ENCODE results near the gene COL4A3. TPM values are rescaled to one million over a fixed set of nuclear protein-coding genes. Genes with fewer than 3 reads are reported as not detected.

COL4A3 gene
- total RNA-seq, 2 experiments from 2014 or later: not detected

DNA sequence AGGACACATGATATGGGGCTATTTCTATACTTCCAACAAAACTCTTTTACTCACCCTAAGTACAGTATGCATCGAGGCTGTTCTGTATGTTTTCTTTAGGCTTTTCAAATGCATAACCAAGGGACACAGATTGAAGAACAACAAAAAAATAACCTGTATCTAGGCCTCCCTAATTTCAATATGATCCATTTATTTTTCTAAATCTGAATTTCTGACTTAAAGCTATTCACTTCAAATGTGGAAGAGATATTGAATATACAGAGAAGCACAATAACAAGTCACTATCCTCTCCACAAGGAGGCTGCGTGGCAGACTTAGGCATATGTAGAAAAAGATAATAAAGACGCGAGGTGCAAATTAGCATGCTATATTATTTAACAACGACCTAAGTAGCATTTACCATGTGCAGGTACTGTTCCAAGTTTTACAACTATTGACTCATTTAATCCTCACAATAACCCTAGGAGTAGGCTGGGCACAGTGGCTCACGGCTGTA lies 121.4 kb downstream of the COL4A3 start:
- DNase-seq: no peak
- no peaks in the 10 kb centered on the region for H3K4me1 Mint-ChIP-seq (ENCODE audit: low read depth)
- no peak overlapping the region for H3K27ac Mint-ChIP-seq
- no peak overlapping the region for H3K4me3 Mint-ChIP-seq
- no peaks in the 10 kb centered on the region for H3K36me3 Mint-ChIP-seq (ENCODE audit: low read depth)
- CTCF ChIA-PET: no interaction called here
- H3K9me3 Mint-ChIP-seq: peaks cover 3% of the 10 kb centered on the region
- H3K27me3 Mint-ChIP-seq (ENCODE audit: low read depth): no peaks in the 10 kb centered on the region
- intact Hi-C loops (cut with micrococcal nuclease): no loop called here

DNA sequence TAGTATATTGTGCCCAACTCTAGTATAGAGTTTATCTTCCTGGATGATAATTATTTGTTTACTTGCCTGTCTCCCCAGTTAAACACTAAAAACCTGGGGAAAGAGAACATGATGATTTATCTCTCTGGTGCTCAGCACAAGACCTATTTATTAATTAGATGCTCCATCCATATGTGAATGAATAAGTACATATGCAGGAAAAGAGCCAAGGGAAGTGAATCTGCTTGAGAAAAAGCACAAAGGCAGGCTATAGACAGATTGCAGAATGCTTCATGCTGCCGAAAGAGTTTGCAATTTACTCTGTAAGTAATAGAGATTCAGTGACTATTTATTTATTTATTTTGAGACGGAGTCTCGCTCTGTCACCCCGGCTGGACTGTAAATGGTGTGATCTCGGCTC lies 123.3 kb downstream of the COL4A3 start:
- Mint-ChIP-seq H3K27me3 (ENCODE audit: low read depth) (no peaks in the 10 kb centered on the region), H3K4me1 (ENCODE audit: low read depth) (no peaks in the 10 kb centered on the region), H3K4me3 (no peak overlapping the region), H3K9me3 (peaks cover 1% of the 10 kb centered on the region), H3K27ac (no peak overlapping the region), H3K36me3 (ENCODE audit: low read depth) (no peaks in the 10 kb centered on the region)
- intact Hi-C loops (cut with micrococcal nuclease): no loop called here
- CTCF ChIA-PET: interaction anchor here (0.7 kb wide), 1 partner anchor 772 kb away, joined by 3 read pairs; no protein-coding TSS in a partner anchor
- no peak for DNase-seq

DNA sequence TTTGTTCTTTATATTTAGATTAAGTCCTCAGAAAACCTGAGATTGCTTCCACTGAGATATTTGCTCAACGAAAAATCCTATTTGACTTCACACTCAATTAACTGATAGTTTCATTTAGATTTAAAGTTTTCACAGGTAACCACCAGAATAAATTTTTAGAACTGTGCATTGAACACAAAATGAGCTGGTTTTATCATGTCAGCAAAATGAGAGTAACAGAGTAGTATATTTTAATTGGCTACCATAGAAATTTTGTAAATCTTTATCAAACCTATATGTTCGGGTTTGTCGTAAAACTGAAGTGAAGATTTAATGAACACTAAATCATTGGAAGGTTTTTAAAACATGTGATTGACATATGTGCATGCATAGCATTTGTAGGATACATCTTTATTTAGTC lies 127.9 kb downstream of the COL4A3 start:
- Mint-ChIP-seq H3K4me3 (no peak overlapping the region), H3K36me3 (ENCODE audit: low read depth) (no peaks in the 10 kb centered on the region), H3K9me3 (no peaks in the 10 kb centered on the region), H3K27me3 (ENCODE audit: low read depth) (no peaks in the 10 kb centered on the region), H3K27ac (no peak overlapping the region), H3K4me1 (ENCODE audit: low read depth) (no peaks in the 10 kb centered on the region)
- CTCF ChIA-PET: interaction anchor here (0.5 kb wide), 1 partner anchor 96 kb away, joined by 3 read pairs; no protein-coding TSS in a partner anchor
- no peak for DNase-seq
- intact Hi-C loops (cut with micrococcal nuclease): no loop called here

DNA sequence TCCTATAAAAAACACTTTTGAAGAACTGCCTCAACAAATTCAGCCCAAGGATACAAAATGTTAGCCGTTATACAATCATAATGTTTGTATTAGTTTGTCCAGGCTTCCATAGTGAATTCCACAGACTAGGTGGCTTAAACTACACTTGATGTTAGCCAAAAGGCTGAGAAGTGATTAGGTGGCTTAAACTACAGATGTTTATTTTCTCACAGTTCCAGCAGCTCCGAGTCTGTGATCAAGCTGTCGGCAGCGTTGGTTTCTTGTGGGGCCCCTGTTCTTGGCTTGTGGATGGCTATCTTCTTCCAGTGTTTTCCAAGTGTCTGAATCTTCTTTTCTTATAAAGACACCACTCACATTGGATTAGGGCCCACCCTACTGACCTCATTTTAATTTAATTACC lies 129.1 kb downstream of the COL4A3 start:
- intact Hi-C loops (cut with micrococcal nuclease): no loop called here
- H3K4me3 Mint-ChIP-seq: no peak overlapping the region
- H3K9me3 Mint-ChIP-seq: no peaks in the 10 kb centered on the region
- CTCF ChIA-PET: no interaction called here
- H3K36me3 Mint-ChIP-seq (ENCODE audit: low read depth): no peaks in the 10 kb centered on the region
- no peaks in the 10 kb centered on the region for H3K27me3 Mint-ChIP-seq (ENCODE audit: low read depth)
- no peak overlapping the region for H3K27ac Mint-ChIP-seq
- no peak for DNase-seq
- no peaks in the 10 kb centered on the region for H3K4me1 Mint-ChIP-seq (ENCODE audit: low read depth)

DNA sequence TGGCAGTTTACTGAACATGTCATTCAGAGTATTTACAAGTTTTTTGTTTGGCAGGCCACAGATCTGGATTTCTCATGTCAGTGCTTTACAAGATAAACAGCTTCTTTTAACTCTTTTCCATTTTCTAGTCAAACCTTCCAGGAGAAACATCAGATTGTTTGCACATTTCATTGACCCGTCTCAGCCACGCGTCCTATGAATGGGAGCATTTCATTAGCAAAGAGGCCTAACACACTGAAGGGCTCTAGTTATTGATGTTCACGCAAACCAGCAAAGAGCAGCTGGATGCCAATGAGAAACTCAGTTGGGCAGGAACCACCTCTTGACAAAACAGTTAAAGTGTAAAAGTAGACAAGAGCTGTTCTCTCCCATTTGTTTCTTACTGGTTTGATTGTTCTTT lies 131.4 kb downstream of the COL4A3 start:
- H3K27ac Mint-ChIP-seq: no peak overlapping the region
- intact Hi-C loops (cut with micrococcal nuclease): no loop called here
- H3K9me3 Mint-ChIP-seq: no peaks in the 10 kb centered on the region
- H3K36me3 Mint-ChIP-seq (ENCODE audit: low read depth): no peaks in the 10 kb centered on the region
- H3K27me3 Mint-ChIP-seq (ENCODE audit: low read depth): no peaks in the 10 kb centered on the region
- CTCF ChIA-PET: interaction anchor here (1.4 kb wide), 1 partner anchor 57 kb away, joined by 5 read pairs; no protein-coding TSS in a partner anchor
- H3K4me3 Mint-ChIP-seq: no peak overlapping the region
- H3K4me1 Mint-ChIP-seq (ENCODE audit: low read depth): no peaks in the 10 kb centered on the region
- DNase-seq: no peak

DNA sequence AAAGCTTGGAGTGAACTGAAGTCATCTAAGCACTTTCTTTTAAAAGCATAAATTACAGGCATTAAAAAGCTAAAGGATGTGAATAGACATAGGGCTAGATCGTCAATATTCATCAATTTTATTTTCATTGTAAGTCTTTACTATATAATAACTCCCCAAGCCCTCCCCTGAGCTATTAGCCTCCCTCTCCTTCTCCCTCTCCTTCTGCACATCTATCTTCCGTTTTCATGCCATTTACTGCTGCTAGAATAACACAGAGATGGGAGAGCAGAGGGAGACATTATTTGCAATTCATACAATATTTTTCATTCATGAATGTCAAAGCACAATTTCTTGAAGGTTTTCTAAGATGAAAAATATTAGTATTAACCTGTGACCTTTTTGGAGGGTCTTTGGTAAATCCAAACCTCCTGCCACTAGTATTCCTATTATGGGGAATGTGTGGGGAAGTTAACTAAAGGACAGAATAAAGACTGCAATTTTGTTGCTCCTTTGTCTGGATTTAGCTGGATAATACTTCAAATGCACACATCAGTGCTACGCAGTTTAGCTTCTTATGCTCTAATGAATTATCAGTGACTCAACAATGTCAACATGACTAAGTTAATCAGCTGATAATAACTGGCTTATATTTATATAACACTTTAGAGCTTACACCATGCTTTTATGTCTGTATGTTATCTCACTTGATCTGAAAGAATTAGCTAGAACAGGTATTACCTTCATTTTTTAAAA lies 132.4 kb downstream of the COL4A3 start:
- CTCF ChIA-PET: interaction anchor here (1.4 kb wide), 1 partner anchor 58 kb away, joined by 5 read pairs; no protein-coding TSS in a partner anchor
- no peak overlapping the region for H3K27ac Mint-ChIP-seq
- no peaks in the 10 kb centered on the region for H3K9me3 Mint-ChIP-seq
- DNase-seq: no peak
- no peaks in the 10 kb centered on the region for H3K27me3 Mint-ChIP-seq (ENCODE audit: low read depth)
- no peaks in the 10 kb centered on the region for H3K4me1 Mint-ChIP-seq (ENCODE audit: low read depth)
- H3K36me3 Mint-ChIP-seq (ENCODE audit: low read depth): no peaks in the 10 kb centered on the region
- H3K4me3 Mint-ChIP-seq: no peak overlapping the region
- intact Hi-C loops (cut with micrococcal nuclease): no loop called here

DNA sequence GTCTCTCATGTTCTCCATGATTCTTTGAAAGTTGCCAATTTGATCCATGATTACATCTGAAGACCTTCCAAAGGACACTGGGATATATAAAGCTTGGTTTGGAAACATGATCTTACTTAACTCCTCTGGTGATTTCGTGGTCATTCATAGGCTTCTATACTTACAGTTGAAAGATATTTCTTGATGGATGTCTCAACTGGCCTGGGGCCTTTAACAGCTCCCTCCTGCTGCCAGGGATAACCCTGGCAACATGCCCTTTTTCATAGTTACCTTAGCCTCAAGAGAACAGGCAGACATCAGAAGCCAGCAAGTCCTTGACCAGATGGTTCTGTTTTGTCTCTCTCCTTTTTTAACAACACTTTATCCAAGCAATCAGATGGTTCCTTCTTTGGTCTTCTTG lies 137.1 kb downstream of the COL4A3 start:
- no peak overlapping the region for H3K4me3 Mint-ChIP-seq
- intact Hi-C loops (cut with micrococcal nuclease): no loop called here
- CTCF ChIA-PET: interaction anchor here (0.9 to 1.0 kb wide), 2 partner anchors 63 to 465 kb away, joined by 4 read pairs; no protein-coding TSS in a partner anchor
- H3K9me3 Mint-ChIP-seq: no peaks in the 10 kb centered on the region
- no peak for DNase-seq
- H3K27ac Mint-ChIP-seq: no peak overlapping the region
- no peaks in the 10 kb centered on the region for H3K27me3 Mint-ChIP-seq (ENCODE audit: low read depth)
- no peaks in the 10 kb centered on the region for H3K4me1 Mint-ChIP-seq (ENCODE audit: low read depth)
- no peaks in the 10 kb centered on the region for H3K36me3 Mint-ChIP-seq (ENCODE audit: low read depth)

DNA sequence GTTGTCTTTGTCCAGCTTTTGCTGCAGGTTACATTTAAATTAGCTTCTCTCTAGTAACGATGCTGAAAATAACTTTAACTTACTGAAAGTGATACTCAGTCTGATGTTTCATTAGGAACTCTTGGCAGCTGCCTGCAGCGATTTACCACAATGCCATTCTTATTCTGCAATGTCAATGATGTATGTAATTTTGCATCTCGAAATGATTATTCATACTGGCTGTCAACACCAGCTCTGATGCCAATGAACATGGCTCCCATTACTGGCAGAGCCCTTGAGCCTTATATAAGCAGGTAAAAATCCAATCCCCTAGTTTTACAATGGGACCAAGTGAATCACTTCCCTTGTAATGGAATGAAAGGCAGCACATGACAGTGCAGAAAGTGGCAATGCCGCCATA lies 144.4 kb downstream of the COL4A3 start:
- intact Hi-C loops (cut with micrococcal nuclease): no loop called here
- Mint-ChIP-seq H3K27me3 (ENCODE audit: low read depth) (no peaks in the 10 kb centered on the region), H3K9me3 (no peaks in the 10 kb centered on the region), H3K4me1 (ENCODE audit: low read depth) (no peaks in the 10 kb centered on the region), H3K27ac (no peak overlapping the region), H3K36me3 (ENCODE audit: low read depth) (no peaks in the 10 kb centered on the region), H3K4me3 (no peak overlapping the region)
- CTCF ChIA-PET: no interaction called here
- DNase-seq: no peak

DNA sequence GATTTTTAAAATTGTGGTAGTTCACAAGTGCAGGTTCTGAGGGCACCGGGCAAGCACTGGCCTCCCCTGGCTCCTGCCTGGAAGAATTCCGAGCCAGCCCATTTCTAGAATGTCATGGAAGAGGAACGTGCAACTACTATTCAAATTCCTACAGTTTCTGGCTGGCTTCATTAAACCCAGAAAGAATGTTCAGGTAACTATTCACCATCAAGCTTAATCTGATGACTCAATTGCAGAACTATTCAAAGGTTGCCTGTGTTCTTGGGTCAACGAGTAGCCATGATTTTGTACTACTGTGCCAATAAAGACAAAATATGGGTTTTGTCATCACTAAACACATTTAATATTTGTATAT lies 146.3 kb downstream of the COL4A3 start:
- no peak for DNase-seq
- CTCF ChIA-PET: no interaction called here
- no peaks in the 10 kb centered on the region for H3K36me3 Mint-ChIP-seq (ENCODE audit: low read depth)
- no peak overlapping the region for H3K4me3 Mint-ChIP-seq
- H3K4me1 Mint-ChIP-seq (ENCODE audit: low read depth): no peaks in the 10 kb centered on the region
- intact Hi-C loops (cut with micrococcal nuclease): no loop called here
- H3K9me3 Mint-ChIP-seq: no peaks in the 10 kb centered on the region
- H3K27ac Mint-ChIP-seq: no peak overlapping the region
- H3K27me3 Mint-ChIP-seq (ENCODE audit: low read depth): no peaks in the 10 kb centered on the region

DNA sequence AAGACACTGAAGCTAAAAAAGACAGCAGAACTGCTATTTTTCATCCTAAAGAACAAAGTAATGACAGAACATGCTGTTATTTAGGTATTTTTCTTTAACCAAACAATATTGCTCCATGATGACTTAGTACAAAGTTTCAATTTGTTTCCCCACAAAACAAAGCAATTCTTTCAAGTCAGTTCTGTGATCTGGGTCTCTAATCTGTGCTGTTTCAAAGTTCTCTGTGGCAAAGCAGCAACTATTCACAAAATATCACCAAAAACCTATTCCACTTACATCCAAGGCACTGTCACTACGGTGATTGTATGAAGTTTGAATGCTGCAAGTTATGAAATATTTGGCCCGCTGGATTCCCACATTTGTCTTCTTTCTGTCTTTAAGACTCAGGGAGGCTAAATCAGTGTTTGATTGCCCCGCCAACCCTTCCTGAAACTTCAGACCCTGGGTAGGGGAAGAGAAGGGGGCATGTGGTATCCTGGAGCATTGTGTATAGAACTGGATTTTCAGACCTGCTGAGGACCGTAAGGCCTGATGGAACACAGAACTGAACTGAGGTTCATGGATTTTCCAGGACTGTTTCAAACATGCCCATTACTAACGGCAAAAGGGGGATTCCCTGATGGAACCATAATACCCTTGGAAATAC lies 147.6 kb downstream of the COL4A3 start:
- H3K36me3 Mint-ChIP-seq (ENCODE audit: low read depth): no peaks in the 10 kb centered on the region
- no peaks in the 10 kb centered on the region for H3K27me3 Mint-ChIP-seq (ENCODE audit: low read depth)
- H3K4me3 Mint-ChIP-seq: no peak overlapping the region
- intact Hi-C loops (cut with micrococcal nuclease): no loop called here
- CTCF ChIA-PET: no interaction called here
- peaks cover under 1% of the 10 kb centered on the region for H3K9me3 Mint-ChIP-seq
- H3K27ac Mint-ChIP-seq: no peak overlapping the region
- no peaks in the 10 kb centered on the region for H3K4me1 Mint-ChIP-seq (ENCODE audit: low read depth)
- no peak for DNase-seq

DNA sequence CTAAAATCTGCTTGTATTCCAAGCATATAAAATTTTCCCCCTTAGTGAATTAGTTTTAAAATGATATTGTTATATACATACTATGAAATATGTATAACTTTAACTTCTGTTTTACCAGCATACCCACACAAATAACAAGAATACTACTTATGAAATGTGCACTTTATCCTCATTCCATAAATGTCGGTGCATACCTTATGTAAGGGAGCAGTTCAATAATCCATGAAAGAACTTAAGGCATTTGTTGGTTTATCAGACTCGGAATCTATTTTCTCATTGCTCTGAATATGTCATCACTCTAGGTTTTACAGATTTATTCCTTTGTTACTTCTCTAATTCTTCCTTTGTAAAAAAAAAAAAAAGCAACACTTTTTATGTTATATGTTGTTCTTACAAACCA lies 148.2 kb downstream of the COL4A3 start:
- no peak overlapping the region for H3K4me3 Mint-ChIP-seq

DNA sequence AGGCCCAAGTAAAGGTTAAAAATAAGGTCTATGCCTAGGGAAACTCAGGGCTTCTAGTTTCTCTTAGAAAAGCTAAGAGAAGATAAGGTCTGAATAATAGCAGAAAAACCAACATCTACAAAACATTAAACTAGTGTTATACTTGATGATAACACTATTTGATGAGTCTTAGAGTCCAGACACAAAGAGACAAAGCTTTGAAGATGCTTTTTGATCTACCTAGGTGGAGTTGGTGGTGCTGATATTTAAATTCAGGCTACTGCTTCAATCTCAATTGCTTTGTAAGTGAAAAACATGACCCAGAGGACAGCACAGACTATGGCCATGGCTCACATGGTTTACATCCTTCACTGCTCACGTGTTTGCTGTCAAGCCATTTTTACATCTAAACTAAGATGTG lies 148.9 kb downstream of the COL4A3 start:
- no peak overlapping the region for H3K27ac Mint-ChIP-seq
- peaks cover 3% of the 10 kb centered on the region for H3K36me3 Mint-ChIP-seq (ENCODE audit: low read depth)
- no peaks in the 10 kb centered on the region for H3K27me3 Mint-ChIP-seq (ENCODE audit: low read depth)
- no peaks in the 10 kb centered on the region for H3K4me1 Mint-ChIP-seq (ENCODE audit: low read depth)
- intact Hi-C loops (cut with micrococcal nuclease): no loop called here
- H3K9me3 Mint-ChIP-seq: peaks cover 4% of the 10 kb centered on the region
- no peak for DNase-seq
- no peak overlapping the region for H3K4me3 Mint-ChIP-seq
- CTCF ChIA-PET: interaction anchor here (0.6 kb wide), 1 partner anchor 44 kb away, joined by 5 read pairs; no protein-coding TSS in a partner anchor

More for the DNA sequence above, 148.2 kb downstream of the COL4A3 start:
- CTCF ChIA-PET: no interaction called here
- Mint-ChIP-seq H3K9me3 (peaks cover 2% of the 10 kb centered on the region), H3K4me1 (ENCODE audit: low read depth) (no peaks in the 10 kb centered on the region), H3K27me3 (ENCODE audit: low read depth) (no peaks in the 10 kb centered on the region), H3K27ac (no peak overlapping the region), H3K36me3 (ENCODE audit: low read depth) (peaks cover under 1% of the 10 kb centered on the region)
- DNase-seq: no peak
- intact Hi-C loops (cut with micrococcal nuclease): no loop called here

DNA sequence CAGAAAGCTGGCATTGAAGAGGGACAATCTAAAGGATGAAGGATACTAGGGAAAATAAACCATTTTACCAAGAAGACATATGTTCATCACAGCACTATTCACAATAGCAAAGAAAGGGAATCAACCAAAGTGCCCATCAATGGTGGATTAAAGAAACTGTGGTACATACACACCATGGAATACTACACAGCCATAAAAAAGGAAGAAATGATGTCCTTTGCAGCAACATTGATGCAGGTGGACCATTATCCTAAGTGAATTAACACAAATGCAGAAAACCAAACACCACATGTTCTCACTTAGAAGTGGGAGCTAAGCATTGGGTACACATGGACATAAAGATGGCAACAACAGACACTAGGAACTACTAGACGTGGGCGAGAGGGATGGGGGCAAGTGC lies 153.4 kb downstream of the COL4A3 start:
- CTCF ChIA-PET: interaction anchor here (0.7 kb wide), 1 partner anchor 1490 kb away, joined by 3 read pairs; no protein-coding TSS in a partner anchor
- Mint-ChIP-seq H3K4me1 (ENCODE audit: low read depth) (no peaks in the 10 kb centered on the region), H3K36me3 (ENCODE audit: low read depth) (peaks cover 4% of the 10 kb centered on the region), H3K9me3 (peaks cover 6% of the 10 kb centered on the region), H3K4me3 (no peak overlapping the region), H3K27me3 (ENCODE audit: low read depth) (peaks cover 5% of the 10 kb centered on the region), H3K27ac (no peak overlapping the region)
- intact Hi-C loops (cut with micrococcal nuclease): no loop called here
- no peak for DNase-seq

Data from activated naive CD4-positive, alpha-beta T cell treated with anti-CD3 and anti-CD28 coated beads for 36 hours (primary cell).